ENCODE data around the gene TTC31.

DNA sequence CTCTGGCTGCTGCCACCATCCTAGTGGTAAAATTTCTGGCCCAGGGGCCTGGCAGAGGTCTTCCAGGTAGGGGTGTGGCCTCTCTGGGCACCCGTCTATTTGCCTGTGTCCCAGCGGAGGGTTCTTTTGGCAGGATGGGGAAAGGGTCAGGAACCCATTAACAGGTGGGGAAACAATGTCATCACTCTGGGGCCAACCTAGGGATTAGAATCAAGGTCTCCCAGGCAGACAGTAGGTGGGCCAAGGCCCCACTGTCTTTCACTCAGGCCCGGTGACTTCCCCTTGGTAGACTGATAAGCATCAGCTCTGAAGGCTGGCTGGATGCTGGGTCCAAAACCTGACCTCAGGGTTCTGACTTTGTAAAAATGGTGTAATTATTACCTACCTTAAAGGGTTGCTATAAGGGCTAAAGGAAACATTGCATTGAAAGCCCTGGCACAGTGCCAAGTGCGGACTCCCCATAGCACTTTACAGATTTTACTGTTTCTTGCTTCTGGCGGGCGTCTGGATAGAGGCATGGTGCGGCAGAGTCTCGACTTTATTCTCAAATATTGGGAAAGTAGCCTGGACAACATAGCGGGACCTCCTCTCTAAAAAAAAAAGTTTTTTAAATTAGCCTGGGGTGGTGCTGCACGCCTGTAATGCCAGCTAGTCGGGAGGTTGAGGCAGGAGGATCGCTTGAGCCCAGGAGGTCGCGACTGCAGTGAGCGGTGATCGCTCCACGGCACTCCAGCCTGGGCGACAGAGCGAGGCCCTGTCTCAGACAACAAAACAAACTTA lies 14.3 kb downstream of the TTC31 start:
- TF ChIP-seq, protein P1, sequence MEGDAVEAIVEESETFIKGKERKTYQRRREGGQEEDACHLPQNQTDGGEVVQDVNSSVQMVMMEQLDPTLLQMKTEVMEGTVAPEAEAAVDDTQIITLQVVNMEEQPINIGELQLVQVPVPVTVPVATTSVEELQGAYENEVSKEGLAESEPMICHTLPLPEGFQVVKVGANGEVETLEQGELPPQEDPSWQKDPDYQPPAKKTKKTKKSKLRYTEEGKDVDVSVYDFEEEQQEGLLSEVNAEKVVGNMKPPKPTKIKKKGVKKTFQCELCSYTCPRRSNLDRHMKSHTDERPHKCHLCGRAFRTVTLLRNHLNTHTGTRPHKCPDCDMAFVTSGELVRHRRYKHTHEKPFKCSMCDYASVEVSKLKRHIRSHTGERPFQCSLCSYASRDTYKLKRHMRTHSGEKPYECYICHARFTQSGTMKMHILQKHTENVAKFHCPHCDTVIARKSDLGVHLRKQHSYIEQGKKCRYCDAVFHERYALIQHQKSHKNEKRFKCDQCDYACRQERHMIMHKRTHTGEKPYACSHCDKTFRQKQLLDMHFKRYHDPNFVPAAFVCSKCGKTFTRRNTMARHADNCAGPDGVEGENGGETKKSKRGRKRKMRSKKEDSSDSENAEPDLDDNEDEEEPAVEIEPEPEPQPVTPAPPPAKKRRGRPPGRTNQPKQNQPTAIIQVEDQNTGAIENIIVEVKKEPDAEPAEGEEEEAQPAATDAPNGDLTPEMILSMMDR (IDR thresholded peaks at IDR 0.05; ENCODE audit: low read depth, low read length), result no peak
- TF ChIP-seq EZH2phosphoT487 (IDR thresholded peaks at IDR 0.05; ENCODE audit: low read depth), result no peak

Measured in OCI-LY3 (cell line).